DMS79 (cell line): ENCODE measurements around the gene CLASP1.
"Not testable (repeated sequence)": the region's sequence is repeated elsewhere in the genome, so short reads cannot be mapped to it uniquely, and the experiment has no call there.

ENCODE experiments used
- DNase-seq: peaks from one replicate; lab custom pipeline; 2025; lab: John Stamatoyannopoulos, UW

The CLASP1 gene

GRCh38 chr2:121319941-121320340 is 329.3 kb downstream of the CLASP1 start:
- no peak for DNase-seq

- DNase-seq = no peak
These were observed 332.3 kb downstream of the CLASP1 start for GRCh38 chr2:121316986-121317385.

DNA sequence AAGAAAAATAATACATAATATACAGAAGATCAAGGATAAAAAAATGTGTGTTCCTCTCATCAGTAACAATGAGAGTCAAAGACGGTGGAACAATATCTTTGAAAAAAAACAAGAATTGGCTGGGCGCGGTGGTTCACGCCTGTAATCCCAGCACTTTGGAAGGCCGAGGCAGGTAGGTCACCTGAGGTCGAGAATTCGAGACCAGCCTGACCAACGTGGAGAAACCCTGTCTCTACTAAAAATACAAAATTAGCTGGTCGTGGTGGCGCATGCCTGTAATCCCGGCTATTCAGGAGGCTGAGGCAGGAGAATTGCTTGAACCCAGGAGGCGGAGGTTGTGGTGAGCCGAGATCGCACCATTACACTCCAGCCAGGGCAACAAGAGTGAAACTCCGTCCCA is 335.6 kb downstream of the CLASP1 start:
- DNase-seq = not testable (repeated sequence)

DNA sequence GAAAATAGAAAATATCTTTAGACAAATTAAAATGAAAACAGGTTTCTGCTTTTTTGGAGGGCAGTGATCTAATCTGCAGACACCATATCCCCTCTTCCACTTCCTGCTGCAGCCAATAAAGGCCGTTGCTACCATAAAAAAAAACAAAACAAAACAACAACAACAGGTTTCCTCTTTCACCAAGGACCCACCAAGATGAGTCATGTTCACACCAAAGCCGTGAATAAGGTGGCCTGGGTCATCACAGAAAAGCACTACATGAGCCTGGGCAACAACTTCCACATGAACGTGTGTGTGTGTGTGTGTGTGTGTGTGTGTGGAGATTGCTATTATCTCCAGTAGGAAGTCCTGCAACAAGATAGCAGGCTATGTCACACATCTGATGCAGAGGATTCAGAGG is 339.5 kb downstream of the CLASP1 start:
- no peak for DNase-seq

- no peak for DNase-seq
These were observed 339.9 kb downstream of the CLASP1 start for GRCh38 chr2:121309323-121309722.

GRCh38 chr2:121307048-121307447 is 342.2 kb downstream of the CLASP1 start:
- no peak for DNase-seq

- no peak for DNase-seq
These were observed 344.3 kb downstream of the CLASP1 start for GRCh38 chr2:121304941-121305340.

- DNase-seq = no peak
These were observed 345.6 kb downstream of the CLASP1 start for GRCh38 chr2:121303531-121304263.

DNA sequence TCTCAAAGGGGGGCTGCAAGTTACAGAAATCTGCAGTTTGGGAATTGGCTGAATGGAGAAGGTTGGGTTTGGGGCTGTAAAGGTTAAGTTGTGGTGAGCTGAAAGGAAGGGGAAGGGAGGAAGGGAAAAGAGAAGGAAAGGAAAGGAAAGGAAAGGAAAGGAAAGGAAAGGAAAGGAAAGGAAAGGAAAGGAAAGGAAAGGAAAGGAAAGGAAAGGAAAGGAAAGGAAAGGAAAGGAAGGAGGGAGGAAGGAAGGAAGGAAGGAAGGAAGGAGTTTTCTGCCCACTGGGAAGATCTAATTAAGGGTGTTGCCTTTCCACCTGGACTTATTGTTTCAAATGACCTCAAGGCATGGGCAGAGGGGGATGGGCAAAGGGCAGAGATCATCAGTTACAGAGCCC is 348.1 kb downstream of the CLASP1 start:
- DNase-seq = not testable (repeated sequence)

DNA sequence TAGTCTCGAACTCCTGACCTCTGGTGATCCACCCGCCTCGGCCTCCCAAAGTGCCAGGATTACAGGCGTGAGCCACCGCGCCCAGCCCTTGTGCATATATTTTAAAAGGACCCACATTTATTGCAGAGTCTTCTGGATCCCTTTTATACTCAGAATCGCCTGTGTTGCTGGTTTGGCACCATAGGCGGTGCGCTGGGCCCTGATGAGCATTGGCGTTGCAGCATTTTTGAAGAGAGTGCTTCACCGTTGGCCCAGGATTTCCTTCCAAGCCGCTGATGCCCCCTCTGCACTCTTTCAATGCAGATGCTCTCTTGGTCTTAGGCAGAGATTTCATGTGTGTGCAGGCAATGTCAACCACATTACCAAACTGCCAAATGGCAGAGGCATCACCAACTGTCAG is 350.8 kb downstream of the CLASP1 start:
- no peak for DNase-seq

- DNase-seq = not testable (repeated sequence)
These were observed 351.4 kb downstream of the CLASP1 start for GRCh38 chr2:121297866-121298265.

DNA sequence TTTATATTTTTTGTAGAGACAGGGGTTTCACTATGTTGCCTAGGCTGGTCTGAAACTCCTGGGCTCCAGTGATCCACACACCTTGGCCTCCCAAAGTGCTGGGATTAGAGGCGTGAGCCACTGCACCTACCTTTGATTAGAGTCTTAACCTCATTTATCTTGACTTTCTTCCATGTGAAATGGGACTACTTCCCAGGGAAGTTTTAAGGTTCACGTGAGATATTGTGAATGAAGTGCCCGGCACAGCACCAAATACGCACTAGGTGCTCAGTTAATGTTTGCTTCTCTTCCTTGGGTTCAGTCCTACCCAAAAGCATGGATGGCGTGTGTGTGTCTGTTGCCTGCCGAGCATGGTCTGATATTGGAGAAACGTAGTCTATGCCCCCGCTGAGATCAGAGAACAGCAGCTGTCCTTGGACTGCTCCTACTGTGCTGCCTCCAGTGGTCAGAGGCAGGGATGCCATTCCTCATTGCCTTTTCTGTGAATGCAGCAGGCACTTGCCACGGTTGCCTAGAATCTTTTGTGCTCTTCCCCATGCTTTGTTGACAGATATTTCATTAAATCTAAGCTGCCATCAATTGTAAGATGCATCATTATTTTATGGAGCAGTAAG is 351.9 kb downstream of the CLASP1 start:
- no peak for DNase-seq

- no peak for DNase-seq
These were observed 353.2 kb downstream of the CLASP1 start for GRCh38 chr2:121295911-121296650.

- no peak for DNase-seq
These were observed 354.1 kb downstream of the CLASP1 start for GRCh38 chr2:121294881-121295840.

DNA sequence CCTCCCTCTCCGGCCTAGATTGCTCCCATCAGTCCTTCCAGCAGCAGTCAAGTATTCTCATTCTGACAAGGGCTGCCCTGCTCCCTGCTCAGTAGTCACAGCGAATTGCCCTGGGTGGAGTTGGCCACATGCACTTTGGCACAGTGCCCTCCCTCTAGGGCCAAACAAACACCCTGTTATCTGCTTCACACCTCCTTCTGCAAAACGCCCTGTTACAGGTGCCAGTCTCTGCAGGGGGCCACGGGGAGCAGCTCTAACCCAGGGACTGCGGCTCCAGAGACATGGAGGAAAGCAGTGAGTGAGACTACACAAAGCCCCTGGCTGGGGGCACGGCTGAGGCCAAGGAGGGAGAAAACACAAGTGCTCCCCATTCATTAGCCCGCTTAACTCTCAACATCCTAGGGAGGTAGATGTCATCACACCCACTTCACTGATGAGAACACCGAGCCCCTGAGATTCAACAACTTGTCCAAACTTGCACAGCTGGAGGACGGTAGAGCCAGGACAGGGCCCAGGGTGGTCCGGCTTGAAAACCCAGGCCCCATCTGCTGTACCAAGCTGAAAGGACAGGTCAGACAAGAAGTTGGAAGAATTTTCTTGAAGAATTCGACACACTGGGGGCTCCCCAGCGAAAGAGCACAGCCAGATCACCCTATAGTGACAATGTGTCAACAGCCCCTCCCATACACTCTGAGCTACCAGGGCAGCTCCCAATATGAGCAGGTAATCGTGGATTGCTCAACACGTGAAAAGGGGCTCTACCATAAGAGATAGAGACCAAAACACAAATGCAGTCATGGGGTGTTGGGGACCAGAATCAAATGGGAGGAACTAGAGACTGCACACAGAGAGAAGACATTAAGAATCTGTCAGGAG is 355.6 kb downstream of the CLASP1 start:
- peak; percentile 64 for DNase-seq

DNA sequence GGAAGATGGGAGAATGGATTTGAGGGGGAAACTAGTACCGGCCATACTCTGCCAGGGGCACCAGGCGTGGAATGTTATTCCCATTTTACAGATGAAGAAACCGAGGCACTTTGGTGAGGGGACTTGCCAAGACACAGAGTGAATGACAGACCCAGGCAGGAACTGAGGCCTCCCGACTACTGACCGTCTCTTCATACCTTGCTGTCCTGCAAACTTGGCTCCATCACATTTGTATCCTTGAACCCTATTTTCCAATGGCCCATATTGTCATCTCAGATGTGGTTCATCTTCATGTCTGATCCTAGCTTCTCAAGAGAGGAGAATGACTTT is 358.0 kb downstream of the CLASP1 start:
- no peak for DNase-seq

DNA sequence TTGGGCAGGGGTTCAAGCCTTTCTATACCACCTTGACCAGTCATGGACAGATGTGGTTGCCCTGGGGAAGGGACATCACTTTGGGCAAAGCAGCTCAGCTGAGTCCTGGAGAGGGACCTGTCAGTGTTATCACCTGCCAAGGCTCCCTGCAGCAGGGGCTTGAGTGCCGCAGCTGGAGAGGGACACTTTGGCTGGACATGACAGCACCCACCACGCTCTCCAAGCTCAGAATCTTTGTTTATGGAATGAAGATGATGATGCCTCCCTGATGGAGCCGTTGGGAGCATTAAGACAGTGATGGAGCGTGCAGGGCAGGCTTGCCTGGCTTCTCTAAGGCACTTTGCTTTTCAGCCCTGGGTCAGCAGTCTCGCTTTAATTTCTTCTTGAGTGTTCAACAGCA is 360.0 kb downstream of the CLASP1 start:
- DNase-seq = no peak

- DNase-seq = no peak
These were observed 360.6 kb downstream of the CLASP1 start for GRCh38 chr2:121288454-121289231.

DNA sequence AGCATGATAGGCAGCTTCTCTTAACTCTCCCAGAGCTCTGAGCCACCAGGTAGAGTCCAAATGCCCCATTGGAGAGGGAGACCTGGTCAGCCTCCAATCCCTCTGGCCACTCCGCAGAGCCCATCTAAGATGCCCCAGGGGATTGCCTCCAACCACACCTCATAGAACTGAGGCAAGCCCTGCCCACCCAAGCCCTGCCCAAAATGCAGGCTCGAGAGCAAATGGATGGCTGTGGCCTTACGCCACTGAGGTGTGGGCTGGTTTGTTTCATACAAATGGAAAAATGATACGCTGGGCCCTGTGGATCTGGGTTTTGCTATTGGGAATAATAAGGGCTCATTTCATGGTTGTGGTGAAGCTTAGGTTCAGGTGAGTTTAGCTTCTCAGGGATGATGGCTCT is 361.3 kb downstream of the CLASP1 start:
- no peak for DNase-seq
